T47D (cell line): ENCODE data around the gene MMD2.

Experiments used
- DNase-seq, 2 experiments: peaks; one replicate each; pipeline versions ENCODE4 v3.0.0 to v3.0.0-alpha.2; 2011 to 2012; ENCODE audit warnings: low read depth in 1 of 2, low spot score in 1 of 2
- JUND ChIP-seq: IDR thresholded peaks from 2 replicates; pipeline ENCODE4 v1.6.1; 2012; ENCODE audit warnings: low read depth
- in situ Hi-C: cut with HindIII; loops from 2 replicates; pipeline ENCODE4 v1.10.0; 2016; ENCODE audit warnings: low sequenced_read_pairs, low pct_unique_long_range_greater_than_20kb

MMD2 gene

GRCh38 chr7:4871056-4871680 is 87.8 kb downstream of the MMD2 start:
- DNase-seq: no peak
- in situ Hi-C loops: no loop called here
- TF ChIP-seq JUND: no peak

GRCh38 chr7:4868493-4868892 is 90.5 kb downstream of the MMD2 start:
- TF ChIP-seq JUND: no peak
- in situ Hi-C loops: no loop called here
- DNase-seq: no peak

GRCh38 chr7:4866528-4867496 is 92.2 kb downstream of the MMD2 start:
- no peak for TF ChIP-seq JUND
- in situ Hi-C loops: no loop called here
- no peak for DNase-seq

GRCh38 chr7:4862156-4862555 is 96.8 kb downstream of the MMD2 start:
- in situ Hi-C loops: no loop called here
- no peak for TF ChIP-seq JUND
- no peak for DNase-seq

GRCh38 chr7:4861673-4862072 is 97.3 kb downstream of the MMD2 start, which contains the start of gene PAPOLB:
TSS of gene PAPOLB (minus strand) at chr7:4862030. CDS start at chr7:4861810, 220 bp downstream.
- TF ChIP-seq JUND: no peak
- no peak for DNase-seq
- in situ Hi-C loops: no loop called here

- in situ Hi-C loops: no loop called here
- DNase-seq: no peak
- no peak for TF ChIP-seq JUND
These were observed 97.8 kb downstream of the MMD2 start for GRCh38 chr7:4861227-4861626.

- TF ChIP-seq JUND: no peak
- in situ Hi-C loops: no loop called here
These were observed 101.8 kb downstream of the MMD2 start for GRCh38 chr7:4857189-4857588.

GRCh38 chr7:4856336-4857057 is 102.5 kb downstream of the MMD2 start:
- in situ Hi-C loops: no loop called here
- no peak for TF ChIP-seq JUND
- no peak for DNase-seq

More at GRCh38 chr7:4857189-4857588, 101.8 kb downstream of the MMD2 start:
- DNase-seq: no peak
